Measurements from ENCODE around the gene CARNS1.

DNA sequence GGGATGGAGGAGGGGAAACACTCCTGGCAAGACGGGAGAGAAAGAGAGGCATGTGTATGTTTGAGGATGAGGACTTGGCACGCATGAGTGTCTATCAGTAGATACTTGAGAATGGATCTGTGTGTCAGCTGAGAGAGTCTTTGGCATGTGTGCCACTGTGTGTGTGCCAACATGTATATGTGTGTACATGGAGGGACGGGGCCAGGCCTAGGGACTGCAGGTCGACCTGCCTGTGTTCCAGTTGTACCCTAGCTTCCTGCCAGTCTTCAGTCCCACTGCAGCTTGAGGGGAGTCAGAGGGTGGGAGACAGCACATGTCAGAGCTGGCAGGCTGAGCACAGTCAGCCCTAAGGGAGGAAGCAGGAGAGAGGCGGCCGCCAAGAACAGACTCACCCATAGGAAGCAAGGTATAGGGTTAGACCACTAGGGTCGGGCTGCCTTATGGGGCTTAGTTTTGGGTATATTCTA, 47.7 kb upstream of the CARNS1 start:
- TF ChIP-seq CTCF (IDR thresholded peaks at IDR 0.05) (no peak), POLR2A (IDR thresholded peaks at IDR 0.05) (no peak)

Data from esophagus squamous epithelium (tissue), 4 donors.